ENCODE results near the gene ATP8B4.

The ATP8B4 gene

DNA sequence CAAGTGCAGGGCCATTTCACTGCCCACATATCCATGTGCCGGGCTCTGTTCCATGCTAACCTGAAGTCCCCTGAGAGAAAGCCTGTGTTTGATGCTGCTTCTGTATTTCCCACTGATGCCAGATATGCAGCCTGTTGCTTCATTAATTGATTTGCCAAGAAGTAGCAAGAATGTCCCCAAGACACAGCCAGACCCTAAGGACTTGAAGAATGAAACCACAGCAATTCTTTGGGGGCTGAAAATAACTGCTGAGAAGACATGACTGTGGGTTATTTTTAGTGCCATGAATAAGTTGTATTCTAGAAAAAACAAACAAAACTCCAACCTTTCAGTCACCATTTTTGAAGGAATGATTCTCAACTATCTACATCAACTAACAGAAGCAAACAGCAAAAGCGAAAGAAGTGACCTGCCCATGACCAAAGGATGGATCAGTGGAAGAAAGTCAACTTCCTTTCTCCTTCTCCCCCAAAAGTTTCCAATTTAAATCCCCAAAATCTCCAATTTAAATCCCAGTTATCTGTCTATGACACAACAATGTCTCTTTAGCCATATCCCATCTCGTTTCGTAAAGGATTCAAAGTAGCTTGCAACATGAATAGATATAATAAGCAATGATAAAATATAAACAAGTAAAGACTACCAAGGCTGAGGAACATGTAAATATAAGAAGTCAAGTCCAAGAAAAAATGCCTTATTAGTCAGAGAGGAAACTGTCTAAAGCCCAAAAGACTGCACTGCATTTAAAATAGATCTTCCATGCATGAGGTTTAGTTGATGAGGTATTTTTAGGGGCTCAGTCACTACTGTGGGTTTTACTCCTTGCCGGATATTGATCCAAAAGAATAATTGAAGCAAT, 271.4 kb downstream of the ATP8B4 start:
- DNase-seq, result no peak

DNA sequence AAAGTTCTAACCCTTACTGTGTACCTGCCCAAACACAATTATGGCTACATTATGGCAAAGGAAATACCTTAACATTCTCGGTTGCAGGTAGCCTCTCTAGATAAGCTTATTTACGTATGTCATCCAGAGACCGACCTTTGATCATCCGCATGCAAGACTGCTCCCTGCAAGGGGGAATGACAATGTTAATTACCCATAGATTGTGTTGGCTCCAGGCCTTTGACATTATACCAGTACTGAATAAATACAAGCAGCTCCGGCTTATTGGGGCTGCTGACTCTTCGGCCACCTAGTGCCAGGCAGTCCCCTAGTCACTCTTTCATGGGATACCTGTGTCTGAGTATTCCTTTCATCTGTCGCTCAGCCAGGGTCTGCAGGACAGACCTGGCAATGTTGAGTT, 274.6 kb downstream of the ATP8B4 start:
- no peak for DNase-seq

DNA sequence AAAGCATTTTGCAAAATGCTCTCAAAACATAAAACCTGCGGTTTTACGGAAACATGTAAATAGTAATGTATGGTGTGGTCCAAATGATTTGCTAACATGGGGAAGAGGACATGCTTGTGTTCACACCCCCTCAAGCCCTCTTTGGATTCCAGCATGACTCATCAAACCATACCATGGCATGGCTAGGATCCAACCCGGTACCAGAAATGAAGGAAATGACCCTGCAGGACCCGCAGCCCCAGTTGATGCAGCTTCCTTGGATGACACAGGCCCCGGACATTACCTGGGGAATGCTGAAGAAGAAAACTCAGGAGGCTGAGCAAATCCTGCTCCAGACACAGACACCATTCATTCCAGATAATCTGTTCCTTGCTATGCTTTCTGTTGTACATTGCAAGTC, 275.3 kb downstream of the ATP8B4 start:
- no peak for DNase-seq

DNA sequence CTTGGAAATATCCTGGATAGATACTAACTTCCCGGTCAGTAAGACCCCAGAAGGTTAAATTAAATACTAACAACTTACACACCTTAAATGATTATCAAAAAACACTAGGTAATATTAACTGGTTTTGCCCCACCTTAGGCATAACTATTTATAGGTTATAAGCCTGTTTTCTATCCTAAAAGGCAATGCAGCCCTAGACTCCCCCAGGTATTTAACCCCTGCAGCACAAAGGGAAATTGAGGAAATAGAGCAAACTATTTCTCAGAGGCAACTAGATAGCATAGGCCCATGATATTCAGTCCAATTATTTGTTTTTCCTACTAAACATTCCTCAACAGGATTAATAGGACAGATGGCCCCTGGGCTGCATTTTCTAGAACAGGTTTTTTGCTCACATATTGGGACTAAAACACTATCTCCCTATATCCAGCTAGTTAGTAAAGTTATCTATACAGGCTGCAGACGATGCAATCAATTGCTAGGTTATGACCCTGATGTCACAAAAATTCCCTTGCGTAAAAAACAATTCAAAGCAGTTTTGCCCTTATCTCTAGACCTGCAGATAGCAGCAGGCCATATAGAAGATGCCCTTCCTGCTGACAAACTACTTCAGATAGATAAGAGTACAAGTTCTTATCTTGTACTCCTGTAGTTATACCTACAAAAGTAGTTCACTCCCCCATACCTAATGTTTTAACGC, 276.9 kb downstream of the ATP8B4 start:
- no peak for DNase-seq

DNA sequence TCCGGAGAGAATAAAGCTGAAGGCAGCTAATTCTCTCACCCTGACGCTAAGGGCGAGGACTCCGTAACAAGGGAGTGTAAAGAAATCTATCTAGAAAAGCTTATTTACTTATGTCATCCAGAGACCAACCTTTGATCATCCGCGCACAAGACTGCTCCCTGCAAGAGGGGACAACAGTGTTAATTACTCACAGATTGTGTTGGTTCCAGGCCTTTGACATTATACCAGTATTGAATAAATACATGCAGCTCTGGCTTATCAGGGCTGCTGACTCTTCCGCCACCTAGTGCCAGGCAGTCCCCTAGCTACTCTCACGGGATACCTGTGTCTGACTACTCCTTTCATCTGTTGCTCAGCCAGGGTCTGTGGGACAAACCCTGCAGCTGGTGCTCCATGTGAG, 286.5 kb downstream of the ATP8B4 start:
- no peak for DNase-seq

DNA sequence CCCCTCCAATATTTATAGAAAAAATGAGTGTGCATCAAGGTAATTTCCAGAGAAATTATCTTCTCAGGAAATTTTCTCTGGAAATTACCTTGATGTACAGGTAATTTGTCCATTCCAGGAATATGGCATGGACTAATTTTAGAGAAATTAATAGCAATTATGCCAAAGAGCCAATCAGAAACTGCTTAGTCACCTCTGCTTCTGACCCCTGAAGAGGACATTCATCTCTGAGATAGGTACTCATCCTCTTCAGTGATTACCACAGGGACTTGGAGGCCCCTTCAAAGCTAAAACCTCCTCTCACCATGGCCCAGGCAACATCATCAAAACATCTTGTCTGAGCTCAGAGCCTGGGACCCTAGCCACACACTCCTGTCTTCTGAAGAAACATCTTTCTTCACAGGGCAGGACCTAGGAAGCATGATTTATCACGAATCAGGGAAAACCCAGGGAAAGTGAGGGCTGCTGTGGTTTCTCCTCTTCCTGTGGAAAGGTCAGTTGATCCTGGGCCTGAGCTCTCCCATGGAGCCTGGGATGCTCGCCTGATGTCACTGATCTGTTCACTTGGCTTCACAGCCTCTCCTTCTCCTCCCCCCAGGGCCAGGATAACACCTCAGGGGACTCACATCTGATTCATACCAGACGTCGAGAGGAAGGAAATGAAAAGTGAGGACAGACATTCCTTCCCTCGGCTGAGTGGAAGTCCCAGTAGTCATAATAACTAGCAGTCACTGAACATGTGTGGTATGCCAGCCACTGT, 287.6 kb downstream of the ATP8B4 start:
- no peak for DNase-seq

DNA sequence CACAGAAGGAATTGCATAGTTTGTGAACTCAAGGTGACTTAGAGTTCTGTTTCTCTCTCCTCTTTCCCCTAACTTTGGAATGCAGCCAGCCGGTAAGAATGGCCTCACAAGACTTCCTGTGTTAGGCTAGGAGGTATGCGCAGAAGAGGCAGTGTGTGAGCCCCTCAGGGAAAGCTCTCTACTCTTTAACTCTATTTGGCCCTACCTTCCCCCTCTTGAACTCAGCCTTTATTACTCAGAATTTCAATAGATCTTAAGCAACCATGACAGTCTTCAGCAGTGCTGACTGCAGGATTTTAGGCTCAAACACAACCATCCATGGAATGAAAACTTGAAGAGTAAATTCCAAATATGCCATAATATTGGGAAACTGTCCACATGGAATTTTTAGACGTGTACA, 288.6 kb downstream of the ATP8B4 start:
- no peak for DNase-seq

DNA sequence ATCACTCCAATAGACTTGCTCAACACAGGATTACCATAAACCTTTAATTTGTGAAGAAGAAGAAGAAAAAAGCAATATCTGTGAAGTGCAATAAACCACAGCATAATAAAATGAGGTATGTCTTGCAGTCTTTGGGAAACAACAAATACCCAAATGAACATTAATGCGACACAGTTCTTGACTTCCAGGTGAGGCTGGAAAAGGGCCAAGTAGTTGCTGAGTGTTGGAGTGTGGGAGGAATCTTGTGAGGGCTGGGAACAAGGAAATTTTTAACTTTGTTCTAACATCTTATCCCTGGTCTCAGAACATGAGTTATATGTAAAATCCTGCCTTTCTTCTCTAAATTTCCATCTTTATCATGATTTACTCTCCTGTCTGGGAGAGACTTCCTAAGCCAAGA, 291.7 kb downstream of the ATP8B4 start:
- DNase-seq, result no peak

DNA sequence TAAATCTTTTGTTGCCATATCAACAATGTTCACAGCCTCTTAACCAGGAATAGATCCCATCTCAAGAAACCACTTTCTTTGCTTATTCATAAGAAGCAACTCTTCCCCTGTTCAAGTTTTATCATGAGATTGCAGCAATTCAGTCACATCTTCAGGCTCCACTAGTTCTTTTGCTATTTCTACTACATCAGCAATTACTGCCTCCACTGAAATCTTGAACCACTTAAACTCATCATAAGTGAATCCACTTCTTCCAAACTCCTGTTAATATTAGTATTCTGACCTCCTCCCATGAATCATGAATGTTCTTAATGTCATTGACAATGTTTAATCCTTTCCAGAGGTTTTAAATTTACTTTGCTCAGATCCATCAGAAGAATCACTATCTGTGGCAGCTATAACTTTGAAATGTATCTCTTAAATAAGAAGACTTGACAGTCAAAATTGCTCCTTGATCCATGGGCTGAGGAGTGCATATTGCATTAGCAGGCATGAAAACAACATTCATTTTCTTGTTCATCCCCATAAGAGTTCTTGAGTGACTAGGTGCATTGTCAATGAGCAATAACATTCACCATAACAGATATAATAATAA, 292.3 kb downstream of the ATP8B4 start:
- no peak for DNase-seq

DNA sequence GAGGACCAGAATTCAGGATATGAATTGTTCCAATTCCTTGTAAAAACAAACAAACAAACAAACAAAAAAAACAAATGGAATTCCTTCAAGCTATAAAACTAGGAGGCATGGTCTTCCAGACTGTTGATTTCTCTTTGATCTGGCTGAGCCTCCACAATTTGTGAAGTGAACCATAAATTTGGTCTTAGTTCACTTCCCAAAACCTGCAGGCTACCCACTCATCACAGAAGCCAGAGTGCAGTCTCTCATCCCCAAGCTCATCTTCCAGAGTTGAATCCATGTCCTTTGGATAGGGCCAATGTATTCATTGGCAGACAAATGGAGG, 294.3 kb downstream of the ATP8B4 start:
- DNase-seq, result no peak

DNA sequence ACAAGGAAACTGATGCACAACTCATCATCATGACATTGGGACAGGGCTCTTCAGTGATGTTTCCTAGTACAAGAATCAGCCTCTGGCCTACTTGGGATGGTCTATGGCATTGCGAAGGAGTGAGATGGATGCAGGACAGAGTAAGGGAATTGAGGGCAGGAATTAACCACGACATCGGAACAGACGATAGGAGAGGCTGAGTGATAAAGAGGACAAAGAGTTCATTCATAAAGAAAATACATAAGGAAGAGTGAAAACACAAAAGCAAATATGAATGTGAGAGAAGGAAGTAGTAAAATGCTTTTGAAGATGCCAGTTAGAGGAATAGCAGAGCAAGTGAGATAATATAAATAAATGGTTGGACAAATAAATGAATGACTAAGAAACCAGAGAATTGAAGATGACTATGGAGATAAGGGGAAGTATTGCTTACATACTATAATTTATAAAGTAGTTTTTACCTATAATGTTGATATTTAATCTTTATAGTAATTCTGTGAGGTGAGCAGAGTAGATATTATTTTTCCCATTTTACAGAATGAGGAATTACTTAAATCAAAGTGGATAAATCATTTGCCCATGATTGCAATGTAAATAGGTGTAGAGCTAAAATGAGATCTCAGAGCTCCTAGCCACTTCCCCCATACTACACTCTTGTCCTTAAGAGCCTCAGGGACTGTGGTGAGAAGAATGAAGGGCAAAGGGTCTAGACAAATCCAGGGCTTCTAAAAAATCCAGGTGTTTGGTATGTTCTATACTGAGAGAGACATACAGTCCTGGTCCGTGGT, 294.9 kb downstream of the ATP8B4 start:
- DNase-seq, result no peak

DNA sequence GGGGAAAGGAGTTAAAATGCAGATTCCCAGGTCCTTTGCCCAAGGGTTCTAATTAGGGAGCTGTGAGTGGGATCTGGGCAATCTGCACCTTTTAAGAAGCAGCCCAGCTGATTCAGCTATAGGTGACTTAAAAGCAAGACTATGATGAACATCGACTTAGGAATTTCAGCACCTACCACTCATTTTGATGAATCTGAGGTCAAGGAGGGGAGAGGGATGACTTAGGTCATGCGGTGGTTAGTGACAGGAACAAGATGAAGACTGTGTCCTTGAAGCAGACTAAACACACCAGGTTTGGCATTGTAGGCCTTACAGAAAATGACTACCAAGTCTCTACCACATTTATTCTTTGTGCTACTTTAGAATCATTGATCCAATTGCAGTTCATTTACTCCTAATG, 301.9 kb downstream of the ATP8B4 start:
- DNase-seq, result no peak

DNA sequence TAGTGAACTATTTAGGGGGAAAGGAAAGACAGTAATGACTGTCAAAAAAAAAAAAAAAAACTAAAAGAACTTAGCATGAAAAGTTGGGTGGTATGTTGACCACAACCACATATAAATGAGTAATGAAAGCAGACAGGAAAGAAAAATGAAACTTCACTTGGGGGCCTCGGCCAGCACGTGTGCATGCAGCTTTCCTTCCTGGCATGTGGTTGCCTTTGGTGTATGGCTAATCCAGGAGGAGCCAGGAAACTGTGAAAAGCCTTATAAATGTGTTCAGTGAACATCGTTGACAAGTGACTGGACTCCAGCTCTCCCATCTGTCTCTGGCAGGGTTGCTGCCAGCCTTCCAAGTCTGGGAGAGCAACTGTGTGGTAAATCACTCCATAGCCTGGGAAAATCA, 303.1 kb downstream of the ATP8B4 start:
- DNase-seq, result no peak

DNA sequence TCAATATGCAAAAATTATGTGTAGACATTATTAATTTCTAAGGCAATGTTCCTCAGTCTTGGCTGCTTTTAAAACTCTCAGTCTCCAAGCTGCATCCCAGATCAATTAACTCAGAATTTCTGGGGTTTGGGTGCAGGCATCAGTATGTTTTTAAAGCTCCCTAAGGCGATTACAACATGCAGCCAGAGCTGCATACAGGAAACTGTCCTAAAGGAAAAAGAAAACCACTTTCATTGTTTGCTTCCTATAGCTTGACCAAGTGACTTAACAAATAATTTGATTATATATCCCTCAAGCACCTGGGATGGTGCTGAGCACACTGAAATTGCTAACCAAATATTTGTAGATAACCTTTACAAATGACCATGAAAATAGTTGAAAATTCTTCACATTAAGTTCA, 303.5 kb downstream of the ATP8B4 start:
- no peak for DNase-seq

DNA sequence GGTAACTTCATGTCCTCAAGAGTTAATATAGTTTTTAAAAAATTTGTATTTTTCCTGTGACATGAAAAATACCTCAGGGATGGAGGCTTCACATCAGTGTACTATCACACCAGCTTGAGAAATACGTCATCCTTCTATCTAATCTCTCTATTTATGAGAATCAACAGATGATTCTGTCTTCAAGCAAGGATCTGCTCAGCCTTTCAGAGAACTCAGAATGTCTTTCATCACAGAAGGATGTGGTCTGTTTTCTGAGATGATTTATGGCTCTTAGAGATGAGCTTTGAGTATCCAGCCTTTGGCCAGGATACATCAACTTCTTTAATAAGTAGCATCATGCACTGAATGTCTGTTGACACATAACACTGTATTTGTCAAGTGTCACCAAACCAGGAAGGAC, 304.3 kb downstream of the ATP8B4 start:
- no peak for DNase-seq

DNA sequence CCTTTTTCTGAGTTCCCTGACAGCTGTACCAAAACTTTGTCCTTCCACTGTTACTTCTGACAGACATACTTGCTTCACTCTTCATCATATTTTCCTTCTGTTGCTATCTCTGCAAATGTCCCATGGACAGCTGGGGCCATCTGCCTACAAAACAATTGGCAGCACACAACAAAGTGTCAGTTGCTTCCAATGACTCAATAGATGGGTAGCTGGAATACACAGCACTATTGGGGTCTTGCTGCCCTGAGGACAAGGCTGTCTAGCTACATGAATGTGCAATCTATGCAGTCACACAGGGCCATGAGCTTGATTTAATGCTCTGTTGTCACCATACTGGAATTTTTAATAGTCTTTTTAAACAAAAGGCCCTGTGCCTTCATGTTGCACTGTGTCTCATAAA, 305.4 kb downstream of the ATP8B4 start:
- no peak for DNase-seq

DNA sequence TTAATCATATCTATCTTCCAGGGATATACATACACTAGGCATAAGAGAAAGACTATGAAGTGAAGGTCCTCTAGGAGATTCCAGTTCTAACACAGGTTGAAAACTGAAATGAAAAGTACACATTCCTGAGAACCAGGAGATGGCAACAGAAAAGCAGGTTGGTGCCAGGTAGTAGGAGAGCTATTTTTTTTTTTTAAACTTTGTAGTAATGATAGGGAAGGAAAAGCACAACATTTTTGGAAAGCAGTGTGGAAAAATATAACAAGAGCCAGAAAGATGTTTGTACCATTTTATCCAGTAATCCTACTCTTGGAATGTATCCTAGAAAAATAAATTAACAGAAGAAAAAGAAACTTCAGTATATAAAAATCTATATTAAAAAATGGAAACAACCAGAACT, 308.3 kb downstream of the ATP8B4 start:
- DNase-seq, result no peak

DNA sequence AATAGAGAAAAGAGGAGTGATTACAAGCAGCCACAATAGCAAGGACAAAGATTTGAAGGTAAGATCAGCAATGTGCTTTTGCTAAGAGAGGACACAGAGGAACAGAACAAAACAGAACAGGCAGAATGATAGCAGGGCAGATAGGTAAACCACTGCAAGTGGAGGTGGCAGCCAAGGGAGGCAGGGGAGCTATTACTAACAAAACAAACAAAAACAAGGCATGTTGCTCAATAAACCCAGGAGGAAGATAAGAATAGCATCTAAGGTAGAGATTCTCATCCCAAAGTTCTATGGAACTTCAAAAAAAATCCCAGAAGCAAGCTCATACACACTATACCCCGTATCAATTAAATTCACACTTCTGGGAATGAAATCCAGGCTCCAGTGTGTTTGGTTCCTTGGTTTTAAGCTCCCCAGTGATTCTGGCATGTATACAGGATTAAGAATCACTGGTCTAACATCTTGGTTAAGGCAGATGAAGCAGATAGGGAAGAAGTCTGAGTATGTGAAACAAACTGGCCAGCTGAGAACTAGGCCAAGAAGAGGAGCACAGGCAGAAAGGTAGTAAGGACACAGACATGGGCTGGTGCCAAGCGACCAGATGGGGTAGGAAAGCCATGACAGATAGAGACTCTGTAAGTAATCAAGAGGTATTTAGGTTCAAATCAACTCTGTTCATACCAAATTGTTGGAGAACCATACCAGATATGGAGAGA, 309.0 kb downstream of the ATP8B4 start:
- no peak for DNase-seq

DNA sequence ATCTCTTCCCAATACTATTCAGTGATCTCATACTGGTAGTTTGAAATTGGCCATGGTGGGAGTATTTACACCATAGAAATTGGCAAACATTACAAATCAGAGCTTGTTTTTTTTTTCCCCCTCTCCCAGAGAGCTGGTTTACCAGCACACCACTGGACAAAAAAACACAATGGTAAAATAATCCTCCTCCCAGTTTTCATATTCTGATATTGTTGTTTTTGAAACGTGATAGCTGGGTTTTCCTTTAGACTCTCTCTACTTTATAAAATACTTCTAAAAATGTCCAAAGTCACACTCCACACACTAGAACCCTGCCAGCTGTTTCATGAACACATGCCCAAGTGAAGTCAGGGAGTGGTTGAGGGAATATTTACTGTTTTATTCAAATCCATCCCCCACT, 310.7 kb downstream of the ATP8B4 start:
- DNase-seq, result no peak

All from 8988T (cell line).